ENCODE data around the gene ILDR2.

- no peak for TF ChIP-seq CTCF (IDR thresholded peaks at IDR 0.05)
- TF ChIP-seq POLR2A (IDR thresholded peaks at IDR 0.05) = no peak
Observed at GRCh38 chr1:167003711-167004110, 28.4 kb upstream of the ILDR2 start.
